ENCODE data around the gene SYNJ2. TPM values are rescaled to one million over a fixed set of nuclear protein-coding genes. Genes with fewer than 3 reads are reported as not detected.

SYNJ2 gene
- total and polyA plus RNA-seq, 2 of the 4 experiments (the other 2 are of a cell fraction): 40.8 to 45.2 TPM

DNA sequence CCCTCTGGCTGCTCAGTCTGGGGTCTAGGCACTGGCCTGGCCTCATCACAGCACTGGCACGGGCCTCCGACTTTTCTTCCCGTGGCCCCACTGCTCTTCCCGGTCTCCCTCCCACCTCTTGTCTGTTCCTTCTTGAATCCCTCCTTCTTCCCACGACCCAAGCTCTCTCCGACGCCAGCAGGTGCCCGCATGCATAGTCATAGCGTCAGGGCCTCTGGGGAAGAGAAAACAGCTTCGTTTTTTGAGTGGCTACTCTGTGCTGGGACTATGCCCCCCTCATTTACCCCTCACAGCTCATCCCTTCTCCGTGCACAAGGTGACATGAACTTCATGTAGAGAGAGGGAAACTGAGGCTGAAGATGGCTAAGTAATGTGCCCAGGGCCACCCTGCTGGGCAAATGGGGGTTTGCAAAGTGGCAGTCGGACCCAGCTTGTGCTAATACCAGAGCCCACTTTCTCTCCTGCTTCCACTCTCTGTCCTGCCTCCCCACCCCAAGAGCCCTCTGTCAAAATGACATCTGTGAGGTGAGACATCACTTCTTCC is 59.2 kb downstream of the SYNJ2 start (continued):
- peak; percentile 34 for TF ChIP-seq RCOR1 (IDR thresholded peaks at IDR 0.05; ENCODE audit: insufficient replicate concordance, low read length)

DNA sequence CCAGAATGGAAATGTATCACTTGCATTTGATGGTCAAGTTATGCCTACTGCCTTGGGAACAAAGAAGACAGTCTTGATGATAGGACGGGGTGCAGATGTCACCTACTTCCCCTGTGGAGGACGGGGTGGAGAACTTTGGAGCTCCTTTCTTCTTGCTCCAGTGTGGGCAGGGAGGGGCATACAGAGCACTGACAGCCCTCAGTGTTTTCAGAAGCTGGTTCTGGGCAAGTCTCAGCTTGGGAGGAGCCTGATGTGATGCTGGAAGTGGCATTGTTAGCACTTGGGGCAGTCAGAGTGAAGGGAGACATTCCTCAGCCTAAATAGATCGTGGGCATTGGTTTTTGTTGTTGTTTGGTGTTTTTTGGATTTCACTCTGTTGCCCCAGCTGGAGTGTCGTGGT is 59.7 kb downstream of the SYNJ2 start:
- intact Hi-C loops (cut with micrococcal nuclease): loop anchor here (2.0 to 5.0 kb wide), 3 partner anchors 15 to 59 kb away; partner anchors contain the start of gene SYNJ2
- Histone ChIP-seq H2BK5ac (ENCODE audit: low read depth, low read length, poor library complexity, severe bottlenecking) (peak overlapping the region; percentile 99), H4K91ac (ENCODE audit: insufficient read depth, low read depth, low read length) (peak overlapping the region; percentile 99), H3K9me1 (ENCODE audit: insufficient read depth, low read length) (peaks cover 52% of the 10 kb centered on the region), H2AFZ (replicated peaks; ENCODE audit: low read length, poor library complexity) (no peak overlapping the region), H2BK15ac (ENCODE audit: low read depth, low read length) (peak overlapping the region; percentile 68), H4K20me1 (ENCODE audit: insufficient read depth, low read length) (no peaks in the 10 kb centered on the region), H3K4me2 (ENCODE audit: low read depth, low read length) (no peak overlapping the region), H3K27ac (ENCODE audit: insufficient read depth, low read length) (peak overlapping the region; percentile 97), H3K4me1 (ENCODE audit: control insufficient read depth, insufficient read depth, low read length) (peaks cover 43% of the 10 kb centered on the region), H2AK9ac (replicated peaks; ENCODE audit: low read depth, low read length, poor library complexity) (peak overlapping the region; percentile 99), H3K56ac (ENCODE audit: extremely low read depth, insufficient read depth, low read length) (peak overlapping the region; percentile 96), H3K36me3 (ENCODE audit: control insufficient read depth, insufficient read depth, low read length) (peaks cover 25% of the 10 kb centered on the region), H3K14ac (replicated peaks; ENCODE audit: low read depth, low read length) (peak overlapping the region; percentile 95), H3K4me3 (ENCODE audit: insufficient read depth, low read depth, low read length) (no peak overlapping the region), H3K27me3 (ENCODE audit: control insufficient read depth, insufficient read depth, low read length) (no peaks in the 10 kb centered on the region), H3K9ac (ENCODE audit: low read depth, low read length) (peak overlapping the region; percentile 82), H3K4ac (ENCODE audit: low read depth, low read length) (peak overlapping the region; percentile 99), H2AK5ac (ENCODE audit: low read depth, low read length) (peak overlapping the region; percentile 98), H4K8ac (ENCODE audit: low read depth in 2 of 2, low read length in 2 of 2) (peak overlapping the region; percentile 84 to 95), H3K18ac (ENCODE audit: low read depth, low read length) (peak overlapping the region; percentile 94), H3K23ac (ENCODE audit: low read depth, low read length) (peak overlapping the region; percentile 96), H2BK120ac (ENCODE audit: low read depth, low read length) (peak overlapping the region; percentile 98), H4K5ac (ENCODE audit: low read depth, low read length) (peak overlapping the region; percentile 95), H2BK20ac (ENCODE audit: low read depth, low read length) (peak overlapping the region; percentile 98), H3K79me1 (ENCODE audit: low read depth in 1 of 2, low read length in 2 of 2) (peaks cover 29 to 84% of the 10 kb centered on the region in 2 experiments), H3K9me3 (ENCODE audit: control insufficient read depth, insufficient read depth, low read length) (no peaks in the 10 kb centered on the region)
- no TSS peak for BruUV-seq (replicated peaks)
- ChIA-PET CTCF (interaction anchor here (1.2 kb wide), 1 partner anchor 15 kb away, joined by 5 read pairs; no protein-coding TSS in a partner anchor), POLR2A (ENCODE audit: unreplicated experiment) (no interaction called here)
- 93% methylated on average over 2 of the region's 4 CpGs; no CpG with 5 or more reads in 1 of the 2 experiments for WGBS, 2 experiments (ENCODE audit: extremely low coverage in 2 of 2, insufficient read length in 1 of 2)
- no peak for DNase-seq
- no peak for ATAC-seq (ENCODE audit: low read depth)
- in situ Hi-C loops (cut with MboI; ENCODE audit: low sequenced_read_pairs): no loop called here
- dilution Hi-C loops (cut with HindIII; ENCODE audit: low sequenced_read_pairs, unreplicated experiment): no loop called here
- TF ChIP-seq MAZ (IDR thresholded peaks at IDR 0.05; ENCODE audit: borderline replicate concordance, low read depth, low read length) (no peak), SMC3 (IDR thresholded peaks at IDR 0.05; ENCODE audit: low read depth, low read length) (no peak), CHD1 (IDR thresholded peaks at IDR 0.05; ENCODE audit: low read depth, low read length) (peak; percentile 5; the same call in 1 of the 2 replicates), CEBPB (IDR thresholded peaks at IDR 0.05; ENCODE audit: low read depth, low read length) (no peak), POLR2A (IDR thresholded peaks at IDR 0.05; ENCODE audit: low read depth, low read length) (peak; percentile 18; the same call in 1 of the 2 replicates)
